HCT116 (cell line): ENCODE measurements around the gene FAM98C. TPM values are rescaled to one million over a fixed set of nuclear protein-coding genes. Genes with fewer than 3 reads are reported as not detected.

Experiments used
- ATAC-seq: fragments of 200-7000 bp; cut with Tn5 transposase; 2 replicates; pipeline ENCODE4 v1.9.1; 2020; ENCODE audit warnings: mild to moderate bottlenecking, moderate library complexity
- BruUV-seq: library from RNA; stranded (reverse); fragments of 400-500 nt; replicated peaks from 2 replicates; lab custom pipeline; 2021; lab: Mats Ljungman, UMichigan
- CTCF ChIA-PET: fragments of 300-600 bp; sonication (Branson Sonifier 250); formaldehyde crosslinking; loops from one replicate; lab custom pipeline; 2021; ENCODE audit warnings: antibody characterized with exemption; lab: Charles Lee
- POLR2A ChIA-PET: fragments of 300-600, 350-600 bp; sonication (Branson Sonifier 250); formaldehyde crosslinking; loops from one replicate; lab custom pipeline; 2021; ENCODE audit warnings: antibody characterized with exemption; lab: Charles Lee
- RAD21 ChIA-PET, 2 experiments: fragments of 300-600 bp; sonication (Branson Sonifier 250); formaldehyde crosslinking; loops; one replicate each; lab custom pipeline; 2023; ENCODE audit warnings: low total read pairs in 2 of 2; ENCODE audit not compliant: uncharacterized antibody in 2 of 2, unreplicated experiment in 2 of 2, low non-redundant PET in 1 of 2; lab: Charles Lee
- DNase-seq: peaks from one replicate; pipeline ENCODE4 v3.0.0-alpha.2; 2010; ENCODE audit warnings: low read depth, low spot score
- H2AFZ ChIP-seq: fragments of 200-600 bp; shearing (Covaris generic), sonication (generic); 2 replicates; pipeline ENCODE4 v1.6.1; 2017; ENCODE audit warnings: low read depth, mixed run types, mixed read lengths, antibody characterized with exemption, low read length; ENCODE audit not compliant: poor library complexity, severe bottlenecking
- H3K27ac ChIP-seq: 2 replicates; pipeline ENCODE4 v1.5.1; 2012; ENCODE audit warnings: low read depth, low read length
- H3K27me3 ChIP-seq: fragments of 200-600 bp; sonication (generic); 2 replicates; pipeline ENCODE4 v1.6.1; 2016; ENCODE audit warnings: mixed run types, low read length, mixed read lengths; ENCODE audit not compliant: insufficient read depth
- H3K36me3 ChIP-seq, 2 experiments: fragments of 200-500 bp in 1 of 2; fragments of 200-600 bp in 1 of 2; sonication (Bioruptor generic) in 1 of 2; sonication (generic) in 1 of 2; 2 replicates each; pipeline versions ENCODE4 v1.5.1 to v1.6.1; 2014 to 2016; ENCODE audit warnings: low read length in 2 of 2, inconsistent platforms in 1 of 2, mixed read lengths in 1 of 2, mixed run types in 1 of 2; ENCODE audit not compliant: insufficient read depth in 2 of 2, control insufficient read depth in 1 of 2
- H3K4me1 ChIP-seq, 2 experiments: fragments of 200-600 bp in 1 of 2; sonication (generic) in 1 of 2; 2 replicates each; pipeline versions ENCODE4 v1.5.1 to v1.6.1; 2012 to 2017; ENCODE audit warnings: low read length in 2 of 2, inconsistent platforms in 1 of 2, mild to moderate bottlenecking in 1 of 2, mixed read lengths in 1 of 2, mixed run types in 1 of 2, moderate library complexity in 1 of 2; ENCODE audit not compliant: insufficient read depth in 2 of 2, control insufficient read depth in 1 of 2
- H3K4me2 ChIP-seq: fragments of 200-600 bp; sonication (generic); 2 replicates; pipeline ENCODE4 v1.6.1; 2017; ENCODE audit warnings: mixed run types, low read length, mixed read lengths
- H3K4me3 ChIP-seq, 2 experiments: fragments of 200-600 bp in 1 of 2; sonication (generic) in 1 of 2; replicated peaks in 1 of 2; 2 replicates each; pipeline ENCODE4 v1.5.1; 2011 to 2016; ENCODE audit warnings: low read length in 2 of 2, control low read depth in 1 of 2, low read depth in 1 of 2, mild to moderate bottlenecking in 1 of 2, mixed read lengths in 1 of 2, mixed run types in 1 of 2
- H3K79me2 ChIP-seq: fragments of 200-600 bp; sonication (generic); 2 replicates; pipeline ENCODE4 v1.6.1; 2017; ENCODE audit warnings: mild to moderate bottlenecking, mixed run types, low read length, moderate library complexity, mixed read lengths; ENCODE audit not compliant: insufficient read depth
- H3K9ac ChIP-seq: fragments of 200-600 bp; sonication (generic); 2 replicates; pipeline ENCODE4 v1.6.1; 2016; ENCODE audit warnings: low read length, mixed read lengths
- H3K9me2 ChIP-seq: fragments of 200-600 bp; sonication (generic), shearing (Covaris generic); 2 replicates; pipeline ENCODE4 v1.6.1; 2017; ENCODE audit warnings: mixed run types, mild to moderate bottlenecking, moderate library complexity; ENCODE audit not compliant: insufficient read depth
- H3K9me3 ChIP-seq, 2 experiments: fragments of 200-500 bp in 1 of 2; fragments of 200-600 bp in 1 of 2; sonication (Bioruptor generic) in 1 of 2; sonication (generic) in 1 of 2; 2 replicates each; pipeline ENCODE4 v1.6.1; 2014 to 2017; ENCODE audit warnings: low read length in 2 of 2, mixed read lengths in 2 of 2, inconsistent platforms in 1 of 2, low read depth in 1 of 2, mild to moderate bottlenecking in 1 of 2, mixed run types in 1 of 2, moderate library complexity in 1 of 2; ENCODE audit not compliant: control insufficient read depth in 1 of 2, insufficient read depth in 1 of 2
- H4K20me1 ChIP-seq: fragments of 200-600 bp; sonication (generic), shearing (Covaris generic); 2 replicates; pipeline ENCODE4 v1.6.1; 2017; ENCODE audit warnings: mixed run types, mild to moderate bottlenecking, moderate library complexity; ENCODE audit not compliant: insufficient read depth
- CBX3 ChIP-seq: IDR thresholded peaks from 2 replicates; pipeline ENCODE4 v1.6.1; 2012; ENCODE audit warnings: low read depth
- CEBPB ChIP-seq: IDR thresholded peaks from 2 replicates; pipeline ENCODE4 v1.6.1; 2012; ENCODE audit warnings: low read depth
- EGR1 ChIP-seq: IDR thresholded peaks from 2 replicates; pipeline ENCODE4 v1.6.1; 2012; ENCODE audit warnings: low read depth
- ELF1 ChIP-seq: IDR thresholded peaks from 2 replicates; pipeline ENCODE4 v1.6.1; 2012; ENCODE audit warnings: low read depth, borderline replicate concordance
- EZH2 ChIP-seq: fragments of 200-600 bp; sonication (generic); IDR thresholded peaks from 2 replicates; pipeline ENCODE4 v1.6.1; 2017; ENCODE audit warnings: antibody characterized with exemption, mixed run types
- FOSL1 ChIP-seq: IDR thresholded peaks from 2 replicates; pipeline ENCODE4 v1.6.1; 2012; ENCODE audit warnings: low read depth
- JUND ChIP-seq: IDR thresholded peaks from 2 replicates; pipeline ENCODE4 v1.6.1; 2012
- POLR2A ChIP-seq: IDR thresholded peaks from 2 replicates; pipeline ENCODE4 v1.7.0; 2011; ENCODE audit warnings: borderline replicate concordance; ENCODE audit not compliant: insufficient read depth, insufficient read length; ENCODE audit errors: extremely low read depth
- POLR2AphosphoS5 ChIP-seq: IDR thresholded peaks from 2 replicates; pipeline ENCODE4 v1.6.1; 2011; ENCODE audit warnings: mild to moderate bottlenecking, low read depth, low read length, moderate library complexity
- RAD21 ChIP-seq: IDR thresholded peaks from 2 replicates; pipeline ENCODE4 v1.6.1; 2012; ENCODE audit warnings: low read depth, mild to moderate bottlenecking
- REST ChIP-seq: IDR thresholded peaks from 2 replicates; pipeline ENCODE4 v1.6.1; 2012; ENCODE audit warnings: low read depth
- SIN3A ChIP-seq: IDR thresholded peaks from 2 replicates; pipeline ENCODE4 v1.6.1; 2012; ENCODE audit warnings: low read depth
- SP1 ChIP-seq: IDR thresholded peaks from 2 replicates; pipeline ENCODE4 v1.6.1; 2012; ENCODE audit warnings: low read depth
- SRF ChIP-seq: IDR thresholded peaks from 2 replicates; pipeline ENCODE4 v1.6.1; 2012; ENCODE audit warnings: low read depth
- TCF7L2 ChIP-seq: IDR thresholded peaks from 2 replicates; pipeline ENCODE4 v1.7.0; 2011; ENCODE audit warnings: borderline replicate concordance, inconsistent platforms; ENCODE audit not compliant: insufficient read depth, insufficient read length; ENCODE audit errors: extremely low read depth
- YY1 ChIP-seq: IDR thresholded peaks from 2 replicates; pipeline ENCODE4 v1.6.1; 2011; ENCODE audit warnings: low read length, low read depth, moderate library complexity, mild to moderate bottlenecking; ENCODE audit not compliant: insufficient replicate concordance; ENCODE audit errors: extremely low read depth
- ZFX ChIP-seq: fragments of 450-650 bp; IDR thresholded peaks from 2 replicates; pipeline ENCODE4 v1.6.1; 2017
- ZNF274 ChIP-seq: fragments of 200-500 bp; sonication (Bioruptor generic); IDR thresholded peaks from 2 replicates; pipeline ENCODE4 v1.6.1; 2014; ENCODE audit warnings: mild to moderate bottlenecking, low read depth, low read length, inconsistent platforms
- intact Hi-C: fragments of 100-400 bp; cut with micrococcal nuclease; formaldehyde crosslinking; loops from 2 replicates; pipeline ENCODE4 v1.10.0; 2022
- total RNA-seq: library from RNA; stranded (reverse); gene quantifications from one replicate; pipeline ENCODE4 v1.2.1, GENCODE V29; 2021; ENCODE audit not compliant: unreplicated experiment

FAM98C gene
- total RNA-seq, 1 experiment from 2014 or later: 33.8 TPM

DNA sequence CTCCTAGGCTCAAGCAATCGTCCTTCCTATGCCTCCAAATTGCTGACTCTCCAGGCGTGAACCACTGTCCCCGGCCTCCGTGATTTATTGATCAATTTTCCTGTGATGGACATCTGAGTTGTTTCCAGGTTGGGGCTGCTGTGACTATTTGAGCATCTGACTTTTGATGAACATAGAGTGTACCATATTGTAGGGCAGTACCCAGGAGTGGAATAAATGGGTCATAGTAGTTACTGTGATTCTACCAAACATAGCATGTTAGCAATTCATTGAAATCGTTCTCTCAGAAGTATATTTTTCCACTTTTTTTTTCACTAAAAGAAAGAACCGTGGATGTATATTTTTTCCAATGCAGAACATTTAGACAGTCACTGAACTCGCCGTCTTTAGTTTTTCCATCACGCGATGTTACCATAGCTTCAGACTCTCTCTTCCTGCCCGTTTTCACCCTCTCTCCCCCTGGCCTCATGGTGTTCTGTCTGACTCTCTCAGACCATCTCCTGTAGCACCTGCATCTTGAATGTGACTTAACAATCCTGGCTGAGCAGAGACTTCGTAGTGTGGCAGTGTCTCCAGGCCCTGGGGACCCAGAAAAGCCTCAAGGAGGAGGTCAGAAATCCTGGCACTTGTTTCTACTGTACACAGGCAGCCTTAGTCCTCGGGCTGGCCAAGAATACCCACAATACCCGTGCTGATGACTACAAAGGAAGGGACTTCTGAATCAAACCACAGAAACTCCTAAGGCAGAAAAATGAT is 26.3 kb downstream of the FAM98C start:
- DNase-seq: no peak
- TF ChIP-seq TCF7L2: no peak
- TF ChIP-seq FOSL1: no peak
- TF ChIP-seq SRF: no peak
- TF ChIP-seq REST: no peak
- no peak for TF ChIP-seq ZFX
- TF ChIP-seq CEBPB: no peak
- no peak for TF ChIP-seq JUND
- TF ChIP-seq SP1: no peak
- no peak for TF ChIP-seq EGR1
- no peak for TF ChIP-seq EZH2
- no peak for TF ChIP-seq RAD21
- TF ChIP-seq ZNF274: no peak
- no peak for TF ChIP-seq CBX3
- TF ChIP-seq YY1: no peak
- TF ChIP-seq SIN3A: no peak
- no peak for TF ChIP-seq POLR2A
- TF ChIP-seq ELF1: no peak
- TF ChIP-seq POLR2AphosphoS5: no peak
- no peaks in the 10 kb centered on the region for H3K27me3 ChIP-seq
- ChIA-PET RAD21 (interaction anchor here in 1 of 2 experiments (0.5 kb wide), 1 partner anchor 183 kb away, joined by 3 read pairs; no protein-coding TSS in a partner anchor), POLR2A (interaction anchor here (1.3 kb wide), 1 partner anchor 27 kb away, joined by 3 read pairs; the partner anchor contains the start of gene FAM98C), CTCF (interaction anchor here (1.7 kb wide), 1 partner anchor 27 kb away, joined by 6 read pairs; the partner anchor contains the start of gene FAM98C)
- no peaks in the 10 kb centered on the region for H3K9me3 ChIP-seq
- H3K4me1 ChIP-seq: peaks cover 0 to 11% of the 10 kb centered on the region in 2 experiments; a peak in 2 of 4 replicates
- no peak overlapping the region for H3K9ac ChIP-seq
- no peaks in the 10 kb centered on the region for H4K20me1 ChIP-seq
- no TSS peak for BruUV-seq
- H2AFZ ChIP-seq: no peak overlapping the region
- no peaks in the 10 kb centered on the region for H3K36me3 ChIP-seq
- no peak for ATAC-seq
- H3K4me2 ChIP-seq: no peak overlapping the region
- intact Hi-C loops: no loop called here
- H3K4me3 ChIP-seq: no peak overlapping the region
- H3K9me2 ChIP-seq: no peaks in the 10 kb centered on the region
- no peak overlapping the region for H3K27ac ChIP-seq
- H3K79me2 ChIP-seq: no peaks in the 10 kb centered on the region
